ENCODE results near the gene YIF1B. TPM values are rescaled to one million over a fixed set of nuclear protein-coding genes. Genes with fewer than 3 reads are reported as not detected.
"Not testable (repeated sequence)": the region's sequence is repeated elsewhere in the genome, so short reads cannot be mapped to it uniquely, and the experiment has no call there.

YIF1B gene
- total RNA-seq, 1 experiment from 2014 or later = 98.8 TPM

- DNase-seq (ENCODE audit: low spot score) = no peak
Measured at GRCh38 chr19:38277549-38277948, 38.2 kb downstream of the YIF1B start.

GRCh38 chr19:38276942-38277517 lies 38.7 kb downstream of the YIF1B start:
- DNase-seq (ENCODE audit: low spot score) = no peak

- no peak for DNase-seq (ENCODE audit: low spot score)
Measured at GRCh38 chr19:38274739-38275138, 41.0 kb downstream of the YIF1B start.

- no peak for DNase-seq (ENCODE audit: low spot score)
Measured at GRCh38 chr19:38273499-38273898, 42.2 kb downstream of the YIF1B start.

GRCh38 chr19:38270587-38271167 lies 45.1 kb downstream of the YIF1B start:
- DNase-seq (ENCODE audit: low spot score) = peak; percentile 90

- no peak for DNase-seq (ENCODE audit: low spot score)
Measured at GRCh38 chr19:38268539-38268938, 47.2 kb downstream of the YIF1B start.

- no peak for DNase-seq (ENCODE audit: low spot score)
Measured at GRCh38 chr19:38267761-38268483, 47.8 kb downstream of the YIF1B start.

GRCh38 chr19:38266981-38267597 lies 48.7 kb downstream of the YIF1B start:
- peak; percentile 81 for DNase-seq (ENCODE audit: low spot score)

GRCh38 chr19:38265921-38266429 lies 49.8 kb downstream of the YIF1B start:
- no peak for DNase-seq (ENCODE audit: low spot score)

- DNase-seq (ENCODE audit: low spot score) = no peak
Measured at GRCh38 chr19:38265213-38265861, 50.4 kb downstream of the YIF1B start.

- no peak for DNase-seq (ENCODE audit: low spot score)
Measured at GRCh38 chr19:38264486-38265212, 51.1 kb downstream of the YIF1B start, which contains the start of gene SPINT2. SPINT2 (plus strand) TSS chr19:38264573; CDS start chr19:38264893, 320 bp downstream.

- DNase-seq (ENCODE audit: low spot score) = peak; percentile 41
Measured at GRCh38 chr19:38263689-38264485, 51.9 kb downstream of the YIF1B start.

- DNase-seq (ENCODE audit: low spot score) = no peak
Measured at GRCh38 chr19:38262585-38263268, 53.0 kb downstream of the YIF1B start.

- DNase-seq (ENCODE audit: low spot score) = not testable (repeated sequence)
Measured at GRCh38 chr19:38261942-38262341, 53.8 kb downstream of the YIF1B start.

GRCh38 chr19:38255383-38256014 lies 60.2 kb downstream of the YIF1B start:
- DNase-seq (ENCODE audit: low spot score) = no peak

- no peak for DNase-seq (ENCODE audit: low spot score)
Measured at GRCh38 chr19:38253788-38254187, 62.0 kb downstream of the YIF1B start.

Data from A172 (cell line).